SK-N-SH treated with all-trans-retinoic acid at 6 μM for 48 hours (cell line): Measurements from ENCODE around the gene DDX39B.

Experiments used
- CREB5 ChIP-seq: fragments of 250-450 bp; sonication (Bioruptor Pico); IDR thresholded peaks from 2 replicates; pipeline ENCODE4 v1.5.1; 2020; ENCODE audit warnings: low read depth, mild to moderate bottlenecking, moderate library complexity
- RARB ChIP-seq: fragments of 250-450 bp; sonication (Bioruptor Pico); IDR thresholded peaks from 2 replicates; pipeline ENCODE4 v1.8.0; 2021; ENCODE audit warnings: mild to moderate bottlenecking, moderate library complexity
- ZNF565 ChIP-seq: fragments of 450-650 bp; formaldehyde crosslinking; conservative IDR thresholded peaks from 2 replicates; pipeline ENCODE4 v1.5.0; 2020; ENCODE audit warnings: low read depth, mild to moderate bottlenecking, moderate library complexity
- TF ChIP-seq, protein P1 (sequence below): fragments of 250-450 bp; sonication (Bioruptor Pico); IDR thresholded peaks from 2 replicates; pipeline ENCODE4 v1.5.1; 2021; ENCODE audit warnings: mild to moderate bottlenecking, moderate library complexity
- TF ChIP-seq, protein P2 (sequence below): fragments of 250-450 bp; sonication (Bioruptor Pico); IDR thresholded peaks from 2 replicates; pipeline ENCODE4 v1.5.0; 2020; ENCODE audit warnings: mild to moderate bottlenecking, moderate library complexity
- TF ChIP-seq, protein P3 (sequence below): fragments of 250-450 bp; sonication (Bioruptor Pico); IDR thresholded peaks from 2 replicates; pipeline ENCODE4 v1.8.0; 2020; ENCODE audit warnings: mild to moderate bottlenecking, moderate library complexity, borderline replicate concordance

DNA sequence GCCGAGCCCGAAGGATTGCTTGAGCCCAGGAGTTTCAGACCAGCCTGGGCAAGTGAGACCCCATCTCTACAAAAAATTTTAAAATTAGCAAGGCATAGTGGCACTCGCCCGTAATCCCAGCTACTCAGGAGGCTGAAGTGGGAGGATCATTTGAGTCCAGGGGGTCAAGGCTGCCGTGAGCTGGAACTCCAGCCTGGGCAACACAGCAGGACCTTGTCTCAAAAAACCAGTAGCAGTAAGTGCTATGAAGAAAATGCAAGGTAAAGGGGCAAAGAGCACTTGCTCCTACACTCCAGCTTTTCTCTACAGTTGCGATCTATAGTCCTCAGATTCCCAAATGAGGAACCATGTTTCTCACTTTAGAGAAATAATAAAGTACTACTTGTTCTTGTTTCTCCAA lies 1.8 kb upstream of the DDX39B start:
- TF ChIP-seq, protein P1, sequence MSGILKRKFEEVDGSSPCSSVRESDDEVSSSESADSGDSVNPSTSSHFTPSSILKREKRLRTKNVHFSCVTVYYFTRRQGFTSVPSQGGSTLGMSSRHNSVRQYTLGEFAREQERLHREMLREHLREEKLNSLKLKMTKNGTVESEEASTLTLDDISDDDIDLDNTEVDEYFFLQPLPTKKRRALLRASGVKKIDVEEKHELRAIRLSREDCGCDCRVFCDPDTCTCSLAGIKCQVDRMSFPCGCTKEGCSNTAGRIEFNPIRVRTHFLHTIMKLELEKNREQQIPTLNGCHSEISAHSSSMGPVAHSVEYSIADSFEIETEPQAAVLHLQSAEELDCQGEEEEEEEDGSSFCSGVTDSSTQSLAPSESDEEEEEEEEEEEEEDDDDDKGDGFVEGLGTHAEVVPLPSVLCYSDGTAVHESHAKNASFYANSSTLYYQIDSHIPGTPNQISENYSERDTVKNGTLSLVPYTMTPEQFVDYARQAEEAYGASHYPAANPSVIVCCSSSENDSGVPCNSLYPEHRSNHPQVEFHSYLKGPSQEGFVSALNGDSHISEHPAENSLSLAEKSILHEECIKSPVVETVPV (CRISPR knock-in tag) = no peak
- TF ChIP-seq CREB5 = no peak
- TF ChIP-seq, protein P2, sequence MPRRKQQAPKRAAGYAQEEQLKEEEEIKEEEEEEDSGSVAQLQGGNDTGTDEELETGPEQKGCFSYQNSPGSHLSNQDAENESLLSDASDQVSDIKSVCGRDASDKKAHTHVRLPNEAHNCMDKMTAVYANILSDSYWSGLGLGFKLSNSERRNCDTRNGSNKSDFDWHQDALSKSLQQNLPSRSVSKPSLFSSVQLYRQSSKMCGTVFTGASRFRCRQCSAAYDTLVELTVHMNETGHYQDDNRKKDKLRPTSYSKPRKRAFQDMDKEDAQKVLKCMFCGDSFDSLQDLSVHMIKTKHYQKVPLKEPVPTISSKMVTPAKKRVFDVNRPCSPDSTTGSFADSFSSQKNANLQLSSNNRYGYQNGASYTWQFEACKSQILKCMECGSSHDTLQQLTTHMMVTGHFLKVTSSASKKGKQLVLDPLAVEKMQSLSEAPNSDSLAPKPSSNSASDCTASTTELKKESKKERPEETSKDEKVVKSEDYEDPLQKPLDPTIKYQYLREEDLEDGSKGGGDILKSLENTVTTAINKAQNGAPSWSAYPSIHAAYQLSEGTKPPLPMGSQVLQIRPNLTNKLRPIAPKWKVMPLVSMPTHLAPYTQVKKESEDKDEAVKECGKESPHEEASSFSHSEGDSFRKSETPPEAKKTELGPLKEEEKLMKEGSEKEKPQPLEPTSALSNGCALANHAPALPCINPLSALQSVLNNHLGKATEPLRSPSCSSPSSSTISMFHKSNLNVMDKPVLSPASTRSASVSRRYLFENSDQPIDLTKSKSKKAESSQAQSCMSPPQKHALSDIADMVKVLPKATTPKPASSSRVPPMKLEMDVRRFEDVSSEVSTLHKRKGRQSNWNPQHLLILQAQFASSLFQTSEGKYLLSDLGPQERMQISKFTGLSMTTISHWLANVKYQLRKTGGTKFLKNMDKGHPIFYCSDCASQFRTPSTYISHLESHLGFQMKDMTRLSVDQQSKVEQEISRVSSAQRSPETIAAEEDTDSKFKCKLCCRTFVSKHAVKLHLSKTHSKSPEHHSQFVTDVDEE (CRISPR knock-in tag) = no peak
- TF ChIP-seq, protein P3, sequence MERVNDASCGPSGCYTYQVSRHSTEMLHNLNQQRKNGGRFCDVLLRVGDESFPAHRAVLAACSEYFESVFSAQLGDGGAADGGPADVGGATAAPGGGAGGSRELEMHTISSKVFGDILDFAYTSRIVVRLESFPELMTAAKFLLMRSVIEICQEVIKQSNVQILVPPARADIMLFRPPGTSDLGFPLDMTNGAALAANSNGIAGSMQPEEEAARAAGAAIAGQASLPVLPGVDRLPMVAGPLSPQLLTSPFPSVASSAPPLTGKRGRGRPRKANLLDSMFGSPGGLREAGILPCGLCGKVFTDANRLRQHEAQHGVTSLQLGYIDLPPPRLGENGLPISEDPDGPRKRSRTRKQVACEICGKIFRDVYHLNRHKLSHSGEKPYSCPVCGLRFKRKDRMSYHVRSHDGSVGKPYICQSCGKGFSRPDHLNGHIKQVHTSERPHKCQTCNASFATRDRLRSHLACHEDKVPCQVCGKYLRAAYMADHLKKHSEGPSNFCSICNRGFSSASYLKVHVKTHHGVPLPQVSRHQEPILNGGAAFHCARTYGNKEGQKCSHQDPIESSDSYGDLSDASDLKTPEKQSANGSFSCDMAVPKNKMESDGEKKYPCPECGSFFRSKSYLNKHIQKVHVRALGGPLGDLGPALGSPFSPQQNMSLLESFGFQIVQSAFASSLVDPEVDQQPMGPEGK = no peak
- no peak for TF ChIP-seq RARB (CRISPR knock-in tag)
- no peak for TF ChIP-seq ZNF565
